SU-DHL-6 (cell line): Measurements from ENCODE around the gene GAD2.

ENCODE experiments used
- CTCF ChIP-seq: fragments of 200-600 bp; sonication (generic); IDR thresholded peaks from one replicate; pipeline ENCODE4 v1.5.1; 2017; ENCODE audit warnings: antibody characterized with exemption, mild to moderate bottlenecking, low read length, moderate library complexity; ENCODE audit not compliant: insufficient read depth, poor library complexity, severe bottlenecking
- EZH2phosphoT487 ChIP-seq: fragments of 200-600 bp; sonication (generic), shearing (Covaris generic); conservative IDR thresholded peaks from 2 replicates; pipeline ENCODE4 v1.6.1; 2018; ENCODE audit warnings: mild to moderate bottlenecking, antibody characterized with exemption, low read length, moderate library complexity, mixed read lengths

DNA sequence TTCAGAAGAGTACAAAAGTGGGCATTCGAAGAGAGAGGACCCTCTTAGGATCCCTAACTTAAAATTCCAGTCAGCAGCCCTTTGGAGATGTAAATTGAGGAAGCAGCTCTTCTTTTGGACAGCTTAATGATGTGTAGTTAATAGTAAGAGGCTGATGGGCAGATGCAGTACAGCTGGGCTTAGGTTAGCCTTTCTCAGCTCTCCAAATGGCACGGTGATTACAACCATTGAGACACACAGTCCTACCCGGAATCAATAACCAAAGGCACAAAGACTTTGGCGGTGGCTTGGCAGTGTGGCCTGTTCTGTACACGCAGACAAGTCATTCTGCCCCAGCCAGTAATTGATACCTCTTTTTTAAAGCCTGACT lies 26.8 kb downstream of the GAD2 start:
- TF ChIP-seq CTCF (no peak), EZH2phosphoT487 (no peak)
